ENCODE results near the gene NASP.

NASP gene

DNA sequence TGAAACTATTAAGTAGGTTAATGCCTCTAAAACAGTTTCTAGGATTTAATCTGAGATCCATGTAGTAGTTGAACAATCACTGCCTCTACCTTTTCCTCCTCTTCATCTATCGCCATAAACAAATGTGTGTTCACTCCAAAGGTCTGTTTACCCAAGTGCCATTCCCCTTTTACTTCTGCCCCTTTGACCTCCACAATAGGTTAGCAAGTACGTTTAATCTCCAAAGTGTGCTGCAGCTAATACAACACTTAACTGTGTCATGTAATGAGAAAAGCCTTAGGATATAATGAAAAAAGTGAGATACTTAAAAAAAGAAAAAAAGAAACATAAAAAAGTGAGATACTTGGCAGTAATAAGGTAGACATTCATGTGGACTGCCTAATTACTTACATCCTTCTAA is 74.3 kb downstream of the NASP start:
- Histone ChIP-seq H3K36me3 (ENCODE audit: insufficient read depth, low read length) (peaks cover 79% of the 10 kb centered on the region), H3K9ac (ENCODE audit: insufficient read length) (no peak overlapping the region), H3K27ac (no peak overlapping the region), H3K9me3 (ENCODE audit: low read depth, low read length) (no peaks in the 10 kb centered on the region), H3K4me3 (no peak overlapping the region)
- no peak for DNase-seq (ENCODE audit: low read depth, low spot score)
- no peak for TF ChIP-seq FOXP2 (optimal IDR thresholded peaks at IDR 0.05; ENCODE audit: control extremely low read depth, extremely low read length, insufficient read depth)
- TF ChIP-seq POLR2AphosphoS5 (IDR thresholded peaks at IDR 0.05; ENCODE audit: borderline replicate concordance, low read depth, low read length) = no peak
- TF ChIP-seq EZH2 (IDR thresholded peaks at IDR 0.05) = no peak

DNA sequence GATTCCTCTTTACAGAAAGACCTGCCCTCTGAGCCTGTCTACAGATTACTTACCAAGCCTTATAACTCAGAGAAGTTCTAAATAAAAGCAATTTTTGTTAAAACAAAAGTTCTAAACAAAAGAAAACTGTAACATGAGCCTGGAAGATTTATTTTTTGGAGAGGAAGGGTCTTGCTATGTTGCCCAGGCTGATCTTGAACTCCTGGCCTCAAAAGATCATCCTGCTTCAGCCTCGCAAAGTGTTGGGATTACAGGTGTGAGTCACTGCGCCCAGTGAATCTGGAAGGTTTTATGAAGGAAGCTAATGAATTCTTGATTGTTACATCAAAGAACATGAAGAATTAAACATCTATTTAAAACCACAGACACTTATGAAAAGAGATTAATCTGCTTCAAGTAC is 75.4 kb downstream of the NASP start:
- Histone ChIP-seq H3K36me3 (ENCODE audit: insufficient read depth, low read length) (peaks cover 69% of the 10 kb centered on the region), H3K27ac (no peak overlapping the region), H3K4me3 (no peak overlapping the region), H3K9ac (ENCODE audit: insufficient read length) (no peak overlapping the region), H3K9me3 (ENCODE audit: low read depth, low read length) (no peaks in the 10 kb centered on the region)
- DNase-seq (ENCODE audit: low read depth, low spot score) = no peak
- TF ChIP-seq FOXP2 (optimal IDR thresholded peaks at IDR 0.05; ENCODE audit: control extremely low read depth, extremely low read length, insufficient read depth) (no peak), POLR2AphosphoS5 (IDR thresholded peaks at IDR 0.05; ENCODE audit: borderline replicate concordance, low read depth, low read length) (no peak), EZH2 (IDR thresholded peaks at IDR 0.05) (no peak)

GRCh38 chr1:45660336-45660735 is 76.5 kb downstream of the NASP start:
- no peak for TF ChIP-seq POLR2AphosphoS5 (IDR thresholded peaks at IDR 0.05; ENCODE audit: borderline replicate concordance, low read depth, low read length)
- TF ChIP-seq EZH2 (IDR thresholded peaks at IDR 0.05) = no peak
- no peak for TF ChIP-seq FOXP2 (optimal IDR thresholded peaks at IDR 0.05; ENCODE audit: control extremely low read depth, extremely low read length, insufficient read depth)
- no peaks in the 10 kb centered on the region for H3K9me3 ChIP-seq (ENCODE audit: low read depth, low read length)
- no peak overlapping the region for H3K9ac ChIP-seq (ENCODE audit: insufficient read length)
- H3K36me3 ChIP-seq (ENCODE audit: insufficient read depth, low read length) = peaks cover 58% of the 10 kb centered on the region
- H3K27ac ChIP-seq = no peak overlapping the region
- DNase-seq (ENCODE audit: low read depth, low spot score) = no peak
- no peak overlapping the region for H3K4me3 ChIP-seq

DNA sequence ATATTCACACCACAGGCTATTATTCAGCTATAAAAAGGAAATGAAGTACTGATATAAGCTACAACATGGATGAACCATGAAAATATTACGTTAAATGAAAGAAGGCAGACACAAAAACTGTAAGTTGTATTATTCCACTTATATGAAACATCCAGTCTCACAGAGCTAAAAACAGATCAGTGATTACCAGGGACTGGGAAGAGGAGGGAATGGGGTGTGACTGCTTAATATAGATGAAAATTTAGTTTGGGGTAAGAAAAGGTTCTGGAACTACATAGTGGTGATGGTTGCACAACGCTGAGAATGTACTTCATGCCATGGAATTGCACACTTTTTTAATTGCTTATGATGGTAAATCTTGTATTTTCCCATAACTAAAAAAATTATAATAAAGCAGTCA is 83.0 kb downstream of the NASP start:
- no peak for DNase-seq (ENCODE audit: low read depth, low spot score)
- no peak overlapping the region for H3K27ac ChIP-seq
- no peak overlapping the region for H3K4me3 ChIP-seq
- TF ChIP-seq POLR2AphosphoS5 (IDR thresholded peaks at IDR 0.05; ENCODE audit: borderline replicate concordance, low read depth, low read length) (no peak), FOXP2 (optimal IDR thresholded peaks at IDR 0.05; ENCODE audit: control extremely low read depth, extremely low read length, insufficient read depth) (no peak), EZH2 (IDR thresholded peaks at IDR 0.05) (no peak)
- H3K9me3 ChIP-seq (ENCODE audit: low read depth, low read length) = no peaks in the 10 kb centered on the region
- H3K36me3 ChIP-seq (ENCODE audit: insufficient read depth, low read length) = peaks cover 8% of the 10 kb centered on the region
- H3K9ac ChIP-seq (ENCODE audit: insufficient read length) = no peak overlapping the region

- no peak overlapping the region for H3K4me3 ChIP-seq
- no peak for DNase-seq (ENCODE audit: low read depth, low spot score)
- no peaks in the 10 kb centered on the region for H3K9me3 ChIP-seq (ENCODE audit: low read depth, low read length)
- TF ChIP-seq EZH2 (IDR thresholded peaks at IDR 0.05) (no peak), FOXP2 (optimal IDR thresholded peaks at IDR 0.05; ENCODE audit: control extremely low read depth, extremely low read length, insufficient read depth) (no peak), POLR2AphosphoS5 (IDR thresholded peaks at IDR 0.05; ENCODE audit: borderline replicate concordance, low read depth, low read length) (no peak)
- H3K36me3 ChIP-seq (ENCODE audit: insufficient read depth, low read length) = peaks cover 8% of the 10 kb centered on the region
- H3K9ac ChIP-seq (ENCODE audit: insufficient read length) = no peak overlapping the region
- H3K27ac ChIP-seq = no peak overlapping the region
These were observed 83.7 kb downstream of the NASP start for GRCh38 chr1:45667321-45668111.

Measured in SK-N-MC (cell line).